Measurements from ENCODE around the gene GPRIN3.

Gene GPRIN3

DNA sequence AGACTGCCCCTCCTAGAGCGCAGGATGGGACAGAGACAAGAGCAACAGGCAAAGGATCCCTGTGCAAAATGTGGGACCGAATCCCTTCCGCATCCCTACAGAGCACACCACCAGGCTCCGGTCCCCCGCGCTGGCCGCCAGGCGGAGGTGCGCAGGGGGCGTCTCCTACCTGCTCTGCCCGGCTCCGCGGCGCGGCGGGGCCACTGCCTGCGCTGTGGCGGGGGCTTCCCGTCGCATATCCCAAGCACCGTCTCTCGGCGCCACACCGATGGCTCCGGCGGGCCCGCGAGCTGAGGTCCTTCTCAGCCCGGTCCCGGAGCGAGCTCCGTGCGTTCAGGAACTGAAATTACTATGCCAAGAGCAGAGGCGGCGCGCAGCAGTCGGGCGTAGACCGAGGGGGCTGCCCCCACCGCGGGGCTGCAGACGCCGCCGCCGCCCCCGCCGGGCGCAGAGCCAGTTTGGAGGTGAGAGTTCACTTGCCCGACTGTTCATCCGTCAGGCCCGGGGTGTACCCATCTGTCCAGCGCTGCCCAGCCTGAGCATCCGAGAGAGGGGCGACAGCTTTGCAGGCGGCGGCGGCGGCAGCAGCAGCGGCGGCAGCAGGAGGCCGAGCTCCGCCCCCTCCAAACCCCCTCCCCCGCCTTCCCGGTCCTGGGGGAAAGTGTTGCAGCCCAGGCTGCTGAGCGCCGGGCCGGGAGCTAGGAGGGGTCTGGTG is at the start of gene GPRIN3:
TSS of gene GPRIN3 (minus strand) at position 355 of the 715 bp plus-strand sequence. CDS start 57,690 bp downstream, outside the sequence.
- peak in 1 of 2 donors; percentile 51 for DNase-seq (ENCODE audit: low read depth in 2 of 2)

DNA sequence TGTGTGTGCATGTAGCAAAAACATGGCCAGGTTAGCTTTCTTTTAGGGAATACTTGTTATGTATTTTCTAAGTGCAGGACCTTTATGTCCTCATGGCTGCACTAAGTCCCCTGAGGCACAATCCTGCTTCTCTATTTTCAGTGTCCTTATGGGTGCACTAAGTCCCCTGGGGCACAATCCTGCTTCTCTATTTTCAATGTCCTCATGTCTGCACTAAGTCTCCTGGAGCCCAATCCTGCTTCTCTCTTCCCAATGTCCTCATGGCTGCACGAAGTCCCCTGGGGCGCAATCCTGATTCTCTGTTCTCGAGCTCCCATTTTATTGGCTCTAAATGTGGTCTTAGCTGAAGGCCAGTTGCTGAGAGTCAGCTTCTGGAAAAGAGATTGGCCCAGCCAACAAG is 49.7 kb upstream of the GPRIN3 start:
- DNase-seq (ENCODE audit: low read depth in 2 of 2), result no peak

DNA sequence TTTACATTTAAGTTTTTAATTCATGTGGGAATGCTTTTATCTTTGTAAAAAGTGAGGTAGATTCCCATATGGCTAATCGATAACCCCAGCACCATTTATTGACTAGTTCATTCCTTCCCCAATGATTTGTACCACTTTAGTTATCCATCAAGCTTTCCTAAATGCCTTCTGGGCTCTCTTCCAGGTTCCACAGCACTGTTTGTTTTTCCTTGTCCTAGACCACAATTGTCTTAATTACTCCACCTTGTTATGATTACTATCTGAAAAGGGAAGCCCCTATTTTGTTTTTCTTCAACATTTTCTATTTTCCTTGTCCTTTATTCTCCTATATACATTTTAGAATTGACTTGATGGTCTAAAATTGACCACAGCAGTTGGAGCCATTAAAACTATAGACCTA is 48.5 kb upstream of the GPRIN3 start:
- DNase-seq (ENCODE audit: low read depth in 2 of 2), result no peak

- no peak for DNase-seq (ENCODE audit: low read depth in 2 of 2)
Measured at GRCh38 chr4:89353514-89353913, 45.9 kb upstream of the GPRIN3 start.

DNA sequence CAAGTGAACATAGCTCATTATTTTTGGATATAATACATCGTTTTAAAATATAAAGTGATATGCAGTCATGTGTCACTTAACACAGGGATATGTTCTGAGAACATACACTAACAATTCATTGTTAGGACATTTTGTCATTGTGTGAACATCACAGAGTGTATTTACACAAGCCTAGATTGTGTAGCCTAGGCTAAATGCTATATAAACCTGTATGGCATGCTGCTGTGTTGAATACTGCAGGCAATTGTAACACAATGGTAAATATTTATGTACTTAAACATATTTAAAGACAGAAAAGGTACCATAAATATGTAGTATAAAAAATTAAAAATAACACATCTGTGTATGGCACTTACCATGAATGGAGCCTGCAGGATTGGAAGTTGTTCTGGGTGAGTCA is 44.9 kb upstream of the GPRIN3 start:
- no peak for DNase-seq (ENCODE audit: low read depth in 2 of 2)

DNA sequence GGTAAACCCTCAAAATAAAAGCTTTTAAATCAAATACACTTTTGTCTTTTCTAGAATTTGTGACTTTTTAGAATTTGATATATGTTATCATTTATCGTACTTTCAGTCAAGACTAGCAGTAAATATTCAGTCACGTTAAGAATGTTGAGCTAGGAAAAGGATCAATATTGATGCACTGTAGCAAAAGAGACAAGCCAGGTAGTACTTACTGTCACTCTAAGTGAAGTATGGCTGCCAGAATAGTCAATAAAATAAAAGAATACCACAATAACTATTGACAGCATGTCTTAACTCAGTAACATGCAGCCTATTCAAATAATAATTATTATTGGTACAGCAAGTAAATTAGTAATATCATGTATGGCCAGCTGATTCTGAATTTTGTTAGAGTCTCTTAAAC is 43.6 kb upstream of the GPRIN3 start:
- DNase-seq (ENCODE audit: low read depth in 2 of 2), result no peak

- no peak for DNase-seq (ENCODE audit: low read depth in 2 of 2)
Measured at GRCh38 chr4:89347363-89348025, 39.9 kb upstream of the GPRIN3 start.

- no peak for DNase-seq (ENCODE audit: low read depth in 2 of 2)
Measured at GRCh38 chr4:89344571-89344970, 37.0 kb upstream of the GPRIN3 start.

- DNase-seq (ENCODE audit: low read depth in 2 of 2), result no peak
Measured at GRCh38 chr4:89338206-89338605, 30.6 kb upstream of the GPRIN3 start.

GRCh38 chr4:89337681-89338080 is 30.1 kb upstream of the GPRIN3 start:
- DNase-seq (ENCODE audit: low read depth in 2 of 2), result no peak

GRCh38 chr4:89336818-89337420 is 29.3 kb upstream of the GPRIN3 start:
- DNase-seq (ENCODE audit: low read depth in 2 of 2), result no peak

DNA sequence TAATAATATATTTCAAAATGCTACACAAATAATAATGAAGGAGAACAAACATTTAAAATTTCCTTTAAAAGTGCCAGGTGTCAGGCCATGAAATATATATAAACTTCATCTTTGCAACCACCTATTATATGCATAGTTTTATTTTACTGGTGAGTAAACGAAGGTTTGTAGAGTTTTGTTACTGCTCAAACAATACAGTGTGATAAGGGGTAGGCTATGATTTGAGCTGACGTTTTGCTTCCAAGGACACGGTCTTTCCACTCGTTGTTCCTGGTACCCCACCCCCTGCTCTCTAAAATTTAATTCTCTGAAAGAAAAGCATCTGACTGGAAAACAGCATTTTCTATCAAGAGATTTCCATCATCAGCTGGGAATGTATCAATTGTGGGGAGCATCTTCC is 27.2 kb upstream of the GPRIN3 start:
- no peak for DNase-seq (ENCODE audit: low read depth in 2 of 2)

DNA sequence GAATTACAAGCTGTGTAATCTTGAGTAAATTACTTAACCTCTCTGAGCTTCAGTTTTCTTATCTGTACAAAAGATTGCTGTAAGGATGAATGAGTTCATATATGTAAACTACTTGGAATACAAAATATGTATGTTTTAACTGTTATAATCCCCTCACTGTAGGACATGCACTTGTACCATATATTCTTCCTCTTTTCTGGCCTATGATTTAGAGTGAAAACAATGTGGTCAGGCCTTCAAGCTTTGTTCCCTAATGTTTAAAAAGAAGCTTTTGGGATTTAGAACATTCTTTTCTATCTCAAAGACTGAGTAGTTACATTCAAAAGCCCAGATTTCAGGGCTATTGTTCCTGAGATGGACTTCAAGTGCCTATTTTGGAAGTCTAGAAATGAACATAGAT is 26.7 kb upstream of the GPRIN3 start:
- DNase-seq (ENCODE audit: low read depth in 2 of 2), result no peak

DNA sequence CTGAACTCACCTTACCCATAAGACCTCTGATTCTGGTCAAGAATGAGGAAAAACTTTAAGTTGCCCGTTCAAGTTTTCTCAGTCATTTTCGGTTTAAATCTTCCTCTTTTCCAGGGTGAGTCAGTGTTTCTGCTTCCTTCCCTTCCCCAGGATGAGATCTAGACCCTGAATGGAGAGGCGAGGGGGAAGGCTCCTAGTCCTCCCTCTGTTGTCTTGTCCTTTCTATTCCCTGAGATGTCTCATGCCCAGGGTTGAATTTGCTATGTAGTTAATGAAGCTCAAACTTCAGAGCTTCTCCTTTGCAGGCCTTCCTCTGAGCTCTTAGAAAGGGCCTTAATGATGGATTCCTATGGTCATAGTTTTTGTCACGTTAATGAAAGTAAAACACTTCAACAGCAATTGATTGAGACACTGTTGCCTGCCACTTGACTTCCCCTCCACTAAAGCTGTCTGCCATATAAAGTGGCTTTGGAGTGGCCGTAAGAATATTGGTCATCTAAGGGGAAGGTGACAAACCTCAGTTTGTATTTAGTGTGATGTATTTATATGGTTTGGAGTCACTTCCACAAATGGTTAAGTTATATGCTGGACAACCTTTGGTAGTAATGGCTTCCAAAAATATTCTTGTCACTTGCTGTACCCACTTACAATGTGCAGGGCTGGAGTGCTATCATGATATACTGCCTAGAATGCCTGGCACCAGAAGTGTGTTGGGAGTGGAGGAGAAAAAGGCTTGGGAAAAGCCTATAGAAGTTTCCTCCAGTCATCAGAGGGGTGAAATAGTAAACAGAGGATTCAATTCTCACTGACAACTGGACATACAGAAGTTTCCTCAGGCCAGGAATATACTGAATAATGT is 24.3 kb upstream of the GPRIN3 start:
- no peak for DNase-seq (ENCODE audit: low read depth in 2 of 2)

GRCh38 chr4:89331197-89331596 is 23.6 kb upstream of the GPRIN3 start:
- DNase-seq (ENCODE audit: low read depth in 2 of 2), result no peak

- no peak for DNase-seq (ENCODE audit: low read depth in 2 of 2)
Measured at GRCh38 chr4:89329280-89329679, 21.7 kb upstream of the GPRIN3 start.

GRCh38 chr4:89324671-89325070 is 17.1 kb upstream of the GPRIN3 start:
- DNase-seq (ENCODE audit: low read depth in 2 of 2), result no peak

DNA sequence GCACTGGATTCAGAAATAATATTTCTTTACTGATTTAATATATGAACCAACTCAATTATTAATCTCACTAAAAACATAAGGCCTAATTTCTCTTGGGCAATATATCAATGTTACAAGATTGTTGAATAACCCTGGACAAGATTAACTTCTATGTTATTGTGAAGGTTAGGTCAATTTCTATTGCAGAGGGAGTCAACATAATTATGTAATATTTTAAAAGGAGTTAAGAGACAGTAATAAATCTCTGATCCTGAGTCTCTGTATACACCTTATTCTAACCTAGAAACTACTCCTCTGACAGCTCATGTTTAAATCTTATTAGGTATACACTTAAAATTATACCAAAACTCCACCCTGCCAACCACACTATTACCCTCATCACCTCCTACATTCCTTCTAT is 15.1 kb upstream of the GPRIN3 start:
- no peak for DNase-seq (ENCODE audit: low read depth in 2 of 2)

GRCh38 chr4:89319756-89320155 is 12.2 kb upstream of the GPRIN3 start:
- no peak for DNase-seq (ENCODE audit: low read depth in 2 of 2)

DNA sequence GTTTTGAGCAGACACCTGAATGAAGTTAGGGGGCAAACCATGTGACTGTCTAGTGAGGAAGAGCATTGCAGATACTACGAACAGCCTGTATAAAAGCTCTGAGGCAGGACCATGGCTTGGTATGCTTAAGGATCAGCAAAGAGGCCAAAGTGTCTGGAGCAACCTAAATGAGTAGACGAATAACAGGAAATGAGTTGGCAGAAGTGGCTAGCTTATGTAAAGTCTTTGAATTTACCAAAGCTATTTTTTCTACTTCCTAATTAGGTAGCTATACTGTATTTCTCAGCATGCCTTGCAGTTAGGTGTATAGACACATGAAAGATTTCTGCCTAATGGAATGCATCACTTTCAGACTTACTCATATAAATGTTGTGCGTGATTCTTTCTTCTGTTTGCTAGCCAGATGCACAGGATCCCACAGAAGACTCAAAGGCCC is 9.3 kb upstream of the GPRIN3 start:
- DNase-seq (ENCODE audit: low read depth in 2 of 2), result no peak

GRCh38 chr4:89316211-89316610 is 8.6 kb upstream of the GPRIN3 start:
- DNase-seq (ENCODE audit: low read depth in 2 of 2), result no peak

- DNase-seq (ENCODE audit: low read depth in 2 of 2), result no peak
Measured at GRCh38 chr4:89314291-89314690, 6.7 kb upstream of the GPRIN3 start.

All from stimulated activated CD4-positive, alpha-beta T cell treated with anti-CD3 and anti-CD28 coated beads, Interleukin-1b, Interleukin-23, amount 100 ng/mL, for 1 hour (primary cell).